EL (cell line): ENCODE data around the gene TLX2.
"Not testable (repeated sequence)": the region's sequence is repeated elsewhere in the genome, so short reads cannot be mapped to it uniquely, and the experiment has no call there.

Experiments
- DNase-seq: peaks from one replicate; pipeline ENCODE4 v3.0.0-alpha.2; 2016

The TLX2 gene

GRCh38 chr2:74514368-74515270 lies at the start of gene TLX2:
Gene TLX2 (plus strand): TSS chr2:74514450. CDS start chr2:74514807, 357 bp downstream.
- DNase-seq: peak; percentile 38

- not testable (repeated sequence) for DNase-seq
These were observed 43.5 kb upstream of the TLX2 start for GRCh38 chr2:74470742-74471141.

GRCh38 chr2:74471332-74472065 lies 42.8 kb upstream of the TLX2 start:
- DNase-seq: no peak

- DNase-seq: peak; percentile 93
These were observed 41.9 kb upstream of the TLX2 start, which contains the start of gene MRPL53 for GRCh38 chr2:74472086-74472944. Gene MRPL53 (minus strand): TSS chr2:74472680. CDS start chr2:74472660, 20 bp downstream.

GRCh38 chr2:74472945-74473258 lies 41.3 kb upstream of the TLX2 start:
- DNase-seq: no peak

GRCh38 chr2:74474481-74474880 lies 39.8 kb upstream of the TLX2 start:
- DNase-seq: no peak

GRCh38 chr2:74474899-74475298 lies 39.4 kb upstream of the TLX2 start:
- DNase-seq: no peak

- DNase-seq: no peak
These were observed 32.8 kb upstream of the TLX2 start for GRCh38 chr2:74481431-74481830.

- DNase-seq: peak; percentile 33
These were observed 32.1 kb upstream of the TLX2 start for GRCh38 chr2:74481961-74482800.

- DNase-seq: peak; percentile 94
These were observed 31.2 kb upstream of the TLX2 start, which contains the start of the genes CCDC142 and TTC31 for GRCh38 chr2:74482801-74483674. Gene CCDC142 (minus strand): TSS chr2:74482998. CDS start chr2:74482837, 161 bp downstream. Gene TTC31 (plus strand): TSS chr2:74483081. CDS start chr2:74483096, 15 bp downstream.

GRCh38 chr2:74483675-74484164 lies 30.5 kb upstream of the TLX2 start:
- DNase-seq: not testable (repeated sequence)

GRCh38 chr2:74486141-74486540 lies 28.1 kb upstream of the TLX2 start:
- no peak for DNase-seq

- no peak for DNase-seq
These were observed 25.4 kb upstream of the TLX2 start for GRCh38 chr2:74488643-74489481.

- DNase-seq: no peak
These were observed 24.3 kb upstream of the TLX2 start for GRCh38 chr2:74489906-74490305.

- DNase-seq: no peak
These were observed 22.4 kb upstream of the TLX2 start for GRCh38 chr2:74491648-74492544.

GRCh38 chr2:74493546-74493945 lies 20.7 kb upstream of the TLX2 start:
- peak; percentile 63 for DNase-seq

GRCh38 chr2:74495440-74495839 lies 18.8 kb upstream of the TLX2 start:
- no peak for DNase-seq

GRCh38 chr2:74496997-74497776 lies 17.1 kb upstream of the TLX2 start:
- no peak for DNase-seq
